ENCODE results near the gene SAMHD1.

- TF ChIP-seq EZH2 (IDR thresholded peaks at IDR 0.05; ENCODE audit: low read depth, low read length, severe bottlenecking): no peak
- TF ChIP-seq, protein P1, sequence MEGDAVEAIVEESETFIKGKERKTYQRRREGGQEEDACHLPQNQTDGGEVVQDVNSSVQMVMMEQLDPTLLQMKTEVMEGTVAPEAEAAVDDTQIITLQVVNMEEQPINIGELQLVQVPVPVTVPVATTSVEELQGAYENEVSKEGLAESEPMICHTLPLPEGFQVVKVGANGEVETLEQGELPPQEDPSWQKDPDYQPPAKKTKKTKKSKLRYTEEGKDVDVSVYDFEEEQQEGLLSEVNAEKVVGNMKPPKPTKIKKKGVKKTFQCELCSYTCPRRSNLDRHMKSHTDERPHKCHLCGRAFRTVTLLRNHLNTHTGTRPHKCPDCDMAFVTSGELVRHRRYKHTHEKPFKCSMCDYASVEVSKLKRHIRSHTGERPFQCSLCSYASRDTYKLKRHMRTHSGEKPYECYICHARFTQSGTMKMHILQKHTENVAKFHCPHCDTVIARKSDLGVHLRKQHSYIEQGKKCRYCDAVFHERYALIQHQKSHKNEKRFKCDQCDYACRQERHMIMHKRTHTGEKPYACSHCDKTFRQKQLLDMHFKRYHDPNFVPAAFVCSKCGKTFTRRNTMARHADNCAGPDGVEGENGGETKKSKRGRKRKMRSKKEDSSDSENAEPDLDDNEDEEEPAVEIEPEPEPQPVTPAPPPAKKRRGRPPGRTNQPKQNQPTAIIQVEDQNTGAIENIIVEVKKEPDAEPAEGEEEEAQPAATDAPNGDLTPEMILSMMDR (IDR thresholded peaks at IDR 0.05; ENCODE audit: control extremely low read depth in 1 of 3, insufficient read depth in 1 of 3, low read depth in 1 of 3, low read length in 3 of 3): no peak
- no peak for TF ChIP-seq USF2 (IDR thresholded peaks at IDR 0.05; ENCODE audit: low read length)
- no peak for TF ChIP-seq SP2 (IDR thresholded peaks at IDR 0.05; ENCODE audit: low read length)
- TF ChIP-seq CHD2 (IDR thresholded peaks at IDR 0.05; ENCODE audit: low read length): no peak
These were observed 23.8 kb downstream of the SAMHD1 start for GRCh38 chr20:36927704-36928103.
